Measurements from ENCODE around the gene NPHP4. TPM values are rescaled to one million over a fixed set of nuclear protein-coding genes. Genes with fewer than 3 reads are reported as not detected.
A peak's percentile ranks its signal among the peaks of the same experiment; 100 is the strongest.

The NPHP4 gene
- total RNA-seq, 2 experiments from 2014 or later: 6.2 to 7.7 TPM

- DNase-seq (peak in 1 of 14 experiments; percentile 17), ATAC-seq (ENCODE audit: poor library complexity) (no peak)
- H3K4me1 ChIP-seq (ENCODE audit: insufficient read depth, low read length): peaks cover 33% of the 10 kb centered on the region
- no peak overlapping the region for H3K4me3 Mint-ChIP-seq
- H3K4me3 ChIP-seq (ENCODE audit: low read length): no peak overlapping the region
- peaks cover 17% of the 10 kb centered on the region for H3K36me3 ChIP-seq (ENCODE audit: insufficient read depth, low read length)
- H3K4me1 Mint-ChIP-seq (ENCODE audit: low read depth): peaks cover 14% of the 10 kb centered on the region
- POLR2A ChIA-PET: interaction anchor here (1.0 kb wide), 1 partner anchor 10 kb away, joined by 5 read pairs; the partner anchor contains the start of gene NPHP4
- H3K27me3 Mint-ChIP-seq: no peaks in the 10 kb centered on the region
- no peaks in the 10 kb centered on the region for H3K9me3 Mint-ChIP-seq
- CTCF ChIA-PET: interaction anchor here (0.7 kb wide), 1 partner anchor 10 kb away, joined by 3 read pairs; the partner anchor contains the start of gene NPHP4
- no peak overlapping the region for H3K27ac ChIP-seq (ENCODE audit: low read depth in 1 of 2, low read length in 2 of 2)
- H3K9me3 ChIP-seq (ENCODE audit: control insufficient read depth in 1 of 2, insufficient read depth in 1 of 2, low read length in 2 of 2): no peaks in the 10 kb centered on the region
- H3K36me3 Mint-ChIP-seq (ENCODE audit: low read depth): peaks cover 5% of the 10 kb centered on the region
- no peak overlapping the region for H3K27ac Mint-ChIP-seq
- H3K27me3 ChIP-seq (ENCODE audit: control insufficient read depth in 1 of 2, insufficient read depth in 2 of 2, low read length in 2 of 2): no peaks in the 10 kb centered on the region
- intact Hi-C loops (cut with DNase I, micrococcal nuclease): no loop called here
- TF ChIP-seq, protein P1, sequence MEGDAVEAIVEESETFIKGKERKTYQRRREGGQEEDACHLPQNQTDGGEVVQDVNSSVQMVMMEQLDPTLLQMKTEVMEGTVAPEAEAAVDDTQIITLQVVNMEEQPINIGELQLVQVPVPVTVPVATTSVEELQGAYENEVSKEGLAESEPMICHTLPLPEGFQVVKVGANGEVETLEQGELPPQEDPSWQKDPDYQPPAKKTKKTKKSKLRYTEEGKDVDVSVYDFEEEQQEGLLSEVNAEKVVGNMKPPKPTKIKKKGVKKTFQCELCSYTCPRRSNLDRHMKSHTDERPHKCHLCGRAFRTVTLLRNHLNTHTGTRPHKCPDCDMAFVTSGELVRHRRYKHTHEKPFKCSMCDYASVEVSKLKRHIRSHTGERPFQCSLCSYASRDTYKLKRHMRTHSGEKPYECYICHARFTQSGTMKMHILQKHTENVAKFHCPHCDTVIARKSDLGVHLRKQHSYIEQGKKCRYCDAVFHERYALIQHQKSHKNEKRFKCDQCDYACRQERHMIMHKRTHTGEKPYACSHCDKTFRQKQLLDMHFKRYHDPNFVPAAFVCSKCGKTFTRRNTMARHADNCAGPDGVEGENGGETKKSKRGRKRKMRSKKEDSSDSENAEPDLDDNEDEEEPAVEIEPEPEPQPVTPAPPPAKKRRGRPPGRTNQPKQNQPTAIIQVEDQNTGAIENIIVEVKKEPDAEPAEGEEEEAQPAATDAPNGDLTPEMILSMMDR (IDR thresholded peaks at IDR 0.05): no peak
Observed at GRCh38 chr1:6002714-6003501, 10.7 kb upstream of the NPHP4 start.

GRCh38 chr1:6001992-6002576 lies 9.9 kb upstream of the NPHP4 start:
- Mint-ChIP-seq H3K4me1 (ENCODE audit: low read depth) (peaks cover 21% of the 10 kb centered on the region), H3K9me3 (no peaks in the 10 kb centered on the region), H3K36me3 (ENCODE audit: low read depth) (peaks cover 5% of the 10 kb centered on the region), H3K27me3 (no peaks in the 10 kb centered on the region), H3K27ac (no peak overlapping the region), H3K4me3 (no peak overlapping the region)
- ATAC-seq (ENCODE audit: poor library complexity): no peak
- DNase-seq: peak in 3 of 14 experiments; percentile 12 to 33 (median 32)
- no peak overlapping the region for H3K4me3 ChIP-seq (ENCODE audit: low read length)
- intact Hi-C loops (cut with DNase I, micrococcal nuclease): no loop called here
- H3K27ac ChIP-seq (ENCODE audit: low read depth in 1 of 2, low read length in 2 of 2): no peak overlapping the region
- H3K27me3 ChIP-seq (ENCODE audit: control insufficient read depth in 1 of 2, insufficient read depth in 2 of 2, low read length in 2 of 2): no peaks in the 10 kb centered on the region
- H3K36me3 ChIP-seq (ENCODE audit: insufficient read depth, low read length): peaks cover 18% of the 10 kb centered on the region
- TF ChIP-seq, protein P1 (IDR thresholded peaks at IDR 0.05): no peak
- peaks cover 28% of the 10 kb centered on the region for H3K4me1 ChIP-seq (ENCODE audit: insufficient read depth, low read length)
- CTCF ChIA-PET: interaction anchor here (0.7 kb wide), 1 partner anchor 10 kb away, joined by 3 read pairs; the partner anchor contains the start of gene NPHP4
- POLR2A ChIA-PET: interaction anchor here (1.0 kb wide), 1 partner anchor 10 kb away, joined by 5 read pairs; the partner anchor contains the start of gene NPHP4
- no peaks in the 10 kb centered on the region for H3K9me3 ChIP-seq (ENCODE audit: control insufficient read depth in 1 of 2, insufficient read depth in 1 of 2, low read length in 2 of 2)

- no peak for ATAC-seq (ENCODE audit: poor library complexity)
- H3K36me3 Mint-ChIP-seq (ENCODE audit: low read depth): peaks cover 5% of the 10 kb centered on the region
- H3K27ac Mint-ChIP-seq: no peak overlapping the region
- intact Hi-C loops (cut with DNase I, micrococcal nuclease): no loop called here
- peak in 1 of 14 experiments; percentile 17 for DNase-seq
- CTCF ChIA-PET: no interaction called here
- Histone ChIP-seq H3K36me3 (ENCODE audit: insufficient read depth, low read length) (peaks cover 32% of the 10 kb centered on the region), H3K27ac (ENCODE audit: low read depth in 1 of 2, low read length in 2 of 2) (no peak overlapping the region), H3K4me3 (ENCODE audit: low read length) (no peak overlapping the region), H3K9me3 (ENCODE audit: control insufficient read depth in 1 of 2, insufficient read depth in 1 of 2, low read length in 2 of 2) (no peaks in the 10 kb centered on the region), H3K27me3 (ENCODE audit: control insufficient read depth in 1 of 2, insufficient read depth in 2 of 2, low read length in 2 of 2) (no peaks in the 10 kb centered on the region), H3K4me1 (ENCODE audit: insufficient read depth, low read length) (peaks cover 31% of the 10 kb centered on the region)
- TF ChIP-seq, protein P1 (IDR thresholded peaks at IDR 0.05): no peak
- peaks cover 21% of the 10 kb centered on the region for H3K4me1 Mint-ChIP-seq (ENCODE audit: low read depth)
- POLR2A ChIA-PET: no interaction called here
- no peaks in the 10 kb centered on the region for H3K9me3 Mint-ChIP-seq
- no peak overlapping the region for H3K4me3 Mint-ChIP-seq
- H3K27me3 Mint-ChIP-seq: no peaks in the 10 kb centered on the region
Observed at GRCh38 chr1:6000444-6001288, 8.4 kb upstream of the NPHP4 start.

Measured in CD4-positive, alpha-beta T cell (primary cell).